NCI-H1436 treated with DMSO at 0.1 percent for 48 hours (cell line): ENCODE results near the gene ATP5PB.

ENCODE experiments used
- DNase-seq: peaks from one replicate; lab custom pipeline; 2025; lab: John Stamatoyannopoulos, UW

Gene ATP5PB, protein sequence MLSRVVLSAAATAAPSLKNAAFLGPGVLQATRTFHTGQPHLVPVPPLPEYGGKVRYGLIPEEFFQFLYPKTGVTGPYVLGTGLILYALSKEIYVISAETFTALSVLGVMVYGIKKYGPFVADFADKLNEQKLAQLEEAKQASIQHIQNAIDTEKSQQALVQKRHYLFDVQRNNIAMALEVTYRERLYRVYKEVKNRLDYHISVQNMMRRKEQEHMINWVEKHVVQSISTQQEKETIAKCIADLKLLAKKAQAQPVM

DNA sequence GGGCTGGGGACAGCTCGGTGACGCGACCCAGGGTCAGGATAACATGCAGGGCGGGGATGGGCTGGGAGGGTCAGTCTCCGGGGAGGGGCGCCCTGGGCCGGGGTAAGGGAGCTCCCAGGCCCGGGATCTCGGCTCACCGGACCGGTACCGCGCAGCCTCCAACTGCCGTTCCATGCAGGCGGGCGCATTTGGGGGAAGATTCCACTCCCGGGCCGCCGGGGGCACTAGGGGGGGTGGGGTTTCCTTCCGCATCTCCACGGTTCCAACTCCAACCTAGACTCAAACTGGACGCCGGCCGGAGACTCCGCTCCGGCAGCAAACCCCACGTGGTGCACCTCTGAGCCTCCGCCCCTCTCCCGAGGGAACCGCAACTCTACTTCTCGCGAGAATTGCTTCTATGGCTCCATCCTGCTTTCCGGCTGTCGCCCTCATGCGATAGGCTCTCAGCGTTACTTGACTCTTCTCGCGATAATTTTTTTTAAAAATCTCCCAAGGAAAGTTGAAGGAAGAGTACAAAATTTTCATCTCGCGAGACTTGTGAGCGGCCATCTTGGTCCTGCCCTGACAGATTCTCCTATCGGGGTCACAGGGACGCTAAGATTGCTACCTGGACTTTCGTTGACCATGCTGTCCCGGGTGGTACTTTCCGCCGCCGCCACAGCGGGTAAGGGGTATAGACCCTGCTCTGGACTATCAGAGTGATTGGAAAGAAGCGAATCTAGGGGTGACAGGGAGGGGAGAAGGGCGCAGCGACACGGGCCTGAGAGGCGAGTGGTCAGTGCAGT, at the start of gene ATP5PB, which contains the start of gene WDR77:
TSS of gene ATP5PB (plus strand) at position 547 of the 785 bp plus-strand sequence. CDS start at position 625, 78 bp downstream.
TSS of gene WDR77 (minus strand) at position 339 of the 785 bp plus-strand sequence. CDS start at position 252, 87 bp downstream.
- DNase-seq = peak; percentile 97

DNA sequence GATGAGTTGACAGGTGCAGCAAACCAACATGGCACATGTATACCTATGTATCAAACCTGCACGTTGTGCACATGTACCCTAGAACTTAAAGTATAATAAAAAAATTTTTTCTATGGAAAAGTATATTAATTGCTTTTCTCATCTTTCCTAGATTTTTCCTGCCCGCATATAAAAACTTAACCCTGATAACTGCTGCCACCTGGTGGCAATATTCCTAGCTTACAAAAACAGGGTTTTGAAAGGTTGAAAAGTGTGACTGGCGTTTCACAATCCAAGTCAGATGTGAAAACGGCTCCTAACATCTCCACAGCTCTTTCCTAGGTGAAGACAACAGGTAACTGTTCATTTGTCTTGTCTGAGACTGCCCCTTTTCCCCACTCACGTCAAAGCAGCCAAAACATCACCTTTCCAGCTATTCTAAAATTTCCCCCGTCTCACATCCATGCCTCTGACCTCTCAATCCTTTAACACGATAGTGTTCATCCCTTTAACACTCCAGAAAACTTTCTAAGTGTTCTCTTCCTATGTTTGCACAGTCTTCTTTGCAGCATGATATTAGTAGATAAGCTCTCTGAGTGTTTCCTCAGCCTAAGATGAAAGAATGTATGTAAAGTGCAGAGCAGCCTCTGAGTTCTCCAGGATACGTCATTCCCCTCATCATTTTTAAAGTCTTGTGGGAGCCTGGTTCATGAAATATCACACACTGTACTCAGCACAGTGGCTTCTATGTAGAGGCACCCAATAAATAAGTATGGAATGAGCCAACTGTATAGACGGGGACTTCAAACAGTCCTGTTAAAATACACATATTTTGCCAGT, 49.3 kb upstream of the ATP5PB start:
- peak; percentile 2 for DNase-seq

DNA sequence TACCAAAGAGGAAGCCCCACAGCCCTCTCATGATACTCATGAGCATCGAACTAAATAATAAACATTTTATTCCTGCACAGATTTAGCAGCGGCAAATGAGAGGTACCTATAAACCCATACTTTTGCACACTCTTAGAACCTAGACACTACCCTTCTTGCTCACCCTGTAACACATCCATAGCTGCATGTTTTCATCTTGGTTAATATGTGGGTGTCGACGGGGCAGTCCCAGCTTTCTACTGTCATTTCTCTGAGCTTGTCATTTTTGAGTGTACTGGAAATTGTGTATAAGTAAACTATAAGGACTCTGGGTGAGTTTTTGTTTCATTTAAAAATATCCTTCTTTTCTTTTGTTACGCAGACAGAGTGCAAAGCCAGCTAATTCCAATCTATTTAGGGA, 47.2 kb upstream of the ATP5PB start:
- DNase-seq = no peak

DNA sequence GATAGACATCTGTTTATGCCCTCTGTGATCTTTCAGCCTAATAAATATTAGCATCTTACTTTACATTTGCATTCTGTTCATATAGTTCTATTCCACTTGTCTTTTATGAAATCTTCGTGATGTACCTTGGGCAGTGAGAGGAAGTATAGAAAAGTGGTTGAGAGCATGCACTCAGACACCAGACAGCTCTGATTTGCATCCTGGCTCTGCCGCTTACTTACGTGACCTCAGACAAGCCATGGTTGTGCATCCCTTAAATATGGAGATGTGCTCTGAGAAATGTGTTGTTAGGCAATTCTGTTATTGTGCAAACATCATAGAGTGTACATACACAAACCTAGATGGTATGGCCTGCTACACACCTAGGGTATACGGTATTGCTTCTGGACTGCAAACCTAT, 44.7 kb upstream of the ATP5PB start:
- no peak for DNase-seq

DNA sequence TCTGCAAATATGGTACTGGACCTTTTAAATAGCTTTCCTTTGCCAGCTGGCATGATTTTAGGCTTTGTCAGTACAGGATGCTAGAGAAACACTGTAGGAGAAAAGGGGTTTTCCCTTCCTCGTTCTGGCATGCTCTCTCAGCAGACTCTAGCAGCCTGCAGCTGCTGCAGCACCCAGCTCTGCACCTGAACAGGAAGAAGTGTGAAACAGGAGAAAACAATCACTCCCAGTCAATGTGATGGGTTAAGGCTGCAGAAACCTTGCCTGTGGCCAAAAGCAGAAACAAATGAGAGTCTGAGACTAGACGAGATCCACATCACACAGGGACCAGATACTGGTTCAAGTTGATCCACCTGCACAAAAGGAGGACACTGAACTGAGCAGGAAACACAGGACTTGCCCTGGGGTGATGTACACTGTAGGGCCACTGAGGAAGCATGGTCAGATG, 42.9 kb upstream of the ATP5PB start:
- DNase-seq = no peak

DNA sequence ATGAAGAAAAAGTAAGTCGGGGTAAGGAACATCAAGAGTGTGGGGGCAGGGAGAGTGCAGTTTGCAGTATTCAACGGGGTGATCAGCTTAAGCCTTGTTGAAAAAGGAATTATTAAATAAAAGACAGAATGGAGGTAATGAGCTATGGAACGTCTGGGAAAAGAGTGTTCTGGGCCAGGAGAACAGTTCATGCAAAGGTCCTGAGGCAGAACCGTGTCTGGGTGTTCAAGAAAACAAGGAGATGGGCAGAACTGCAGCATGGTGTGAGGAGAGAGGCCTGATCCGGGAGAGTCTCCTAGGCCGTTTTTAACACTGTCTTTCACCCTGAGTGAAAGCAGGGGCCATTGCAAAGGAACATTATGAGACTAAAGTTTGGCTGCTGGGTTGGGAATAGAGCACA, 42.0 kb upstream of the ATP5PB start:
- DNase-seq = no peak

DNA sequence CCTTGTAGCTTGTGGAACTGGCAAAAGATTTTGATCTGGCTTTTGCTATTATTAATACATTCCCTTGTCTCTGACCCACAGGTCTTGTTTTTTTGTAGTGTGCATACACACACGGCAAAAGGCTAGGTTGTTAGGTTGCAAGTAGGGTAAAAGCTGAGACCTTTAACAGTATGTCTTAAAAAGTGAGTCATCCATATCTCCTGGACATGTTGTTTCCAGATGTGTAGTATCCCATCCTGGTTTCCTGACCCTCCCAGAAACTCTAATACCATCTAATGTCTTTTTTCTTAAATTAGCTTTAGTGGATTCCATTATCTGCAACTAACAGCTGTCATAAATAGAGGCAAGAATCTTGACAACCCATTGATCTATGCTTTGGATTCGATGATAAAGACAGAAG, 36.4 kb upstream of the ATP5PB start:
- no peak for DNase-seq

DNA sequence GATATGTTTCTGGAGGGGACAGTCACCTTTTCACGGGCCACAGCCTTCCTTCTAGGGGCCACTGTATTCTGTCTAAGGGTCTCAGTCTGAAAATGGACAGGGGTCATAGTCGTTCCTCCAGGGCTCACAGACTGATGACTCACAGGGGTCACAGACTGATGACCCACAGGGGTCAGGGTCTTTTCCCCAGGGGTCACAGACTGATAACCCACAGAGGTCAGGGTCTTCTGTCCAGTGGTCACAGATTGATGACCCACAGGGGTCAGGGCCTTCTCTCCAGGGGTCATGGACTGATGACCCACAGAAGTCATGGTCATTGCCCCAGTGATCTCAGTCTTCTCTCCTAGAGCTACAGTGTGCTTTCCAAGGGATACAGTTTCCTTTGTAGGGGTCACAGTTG, 34.5 kb upstream of the ATP5PB start:
- no peak for DNase-seq

DNA sequence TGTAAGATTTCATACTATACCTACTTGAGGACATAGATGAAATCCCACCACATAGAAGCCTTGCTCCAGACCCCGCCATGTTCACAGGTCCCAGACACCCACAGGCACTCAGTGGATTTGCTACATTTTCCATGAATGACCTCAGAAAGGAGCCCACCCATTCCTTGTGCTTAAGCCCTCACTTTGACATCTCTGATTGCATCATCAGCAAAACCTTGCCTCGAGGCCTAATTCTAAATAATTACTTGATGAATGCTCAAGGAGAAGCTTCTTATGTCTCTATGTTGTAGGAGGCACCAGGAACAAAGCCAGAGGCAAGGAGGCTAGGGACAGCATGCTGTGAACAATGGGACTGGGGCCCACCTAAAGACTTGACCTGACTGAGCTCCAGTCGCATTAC, 33.8 kb upstream of the ATP5PB start:
- no peak for DNase-seq

DNA sequence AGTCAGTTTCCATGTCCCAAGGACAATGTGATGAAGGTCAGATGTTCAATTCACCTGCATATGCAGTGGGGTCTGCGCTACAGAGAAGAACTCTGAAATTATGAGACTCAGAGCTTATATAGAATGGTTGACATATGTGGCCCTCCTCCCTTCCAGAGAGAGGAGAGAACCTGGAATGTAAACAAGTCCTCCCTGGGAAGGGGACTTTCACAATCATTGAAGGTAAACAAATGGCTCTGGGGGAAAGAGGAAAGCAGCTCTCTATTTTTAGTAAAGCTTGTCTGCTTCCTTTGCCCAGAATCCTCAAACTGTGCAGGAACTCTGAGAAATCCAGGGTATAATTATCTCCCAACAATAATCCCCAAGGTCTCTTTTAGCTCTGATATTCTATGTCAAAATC, 31.5 kb upstream of the ATP5PB start:
- DNase-seq = no peak

DNA sequence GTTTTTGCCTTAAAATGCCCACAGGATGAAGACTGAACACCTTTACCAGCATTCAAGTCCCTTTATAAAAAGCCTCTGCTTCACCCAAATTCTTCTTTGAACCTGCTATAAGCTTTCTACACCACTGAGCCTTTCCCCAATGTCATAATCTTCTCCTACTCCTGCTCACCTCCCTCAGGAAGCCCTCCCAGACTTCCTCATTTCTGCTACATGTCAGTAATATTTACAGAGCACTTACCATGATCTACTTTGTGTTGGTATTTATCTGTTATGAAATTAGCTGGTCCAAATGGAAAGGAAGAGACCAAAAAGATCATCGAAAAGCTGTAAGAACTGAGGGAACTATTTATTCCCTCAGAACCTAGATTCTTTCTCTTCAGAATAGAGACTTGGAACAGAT, 30.2 kb upstream of the ATP5PB start:
- DNase-seq = no peak

DNA sequence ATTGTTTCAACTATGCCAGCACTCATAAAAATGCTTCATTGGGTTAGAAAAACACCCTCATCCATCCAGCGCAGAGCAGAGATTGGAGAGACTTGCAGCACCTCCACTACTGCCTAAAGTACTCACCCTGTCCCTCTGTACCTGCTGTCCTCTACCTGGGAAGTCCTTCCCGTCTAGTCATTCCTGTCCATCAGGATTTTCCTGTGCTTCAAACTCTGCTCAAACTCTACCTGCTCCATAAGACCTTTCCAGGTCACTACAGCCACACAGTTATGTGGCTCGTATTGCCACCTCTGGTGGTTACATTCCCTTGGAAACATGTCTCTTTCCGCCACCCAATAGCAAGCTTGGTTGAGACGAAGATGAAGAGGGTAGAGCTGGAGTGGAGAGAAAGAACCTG, 28.9 kb upstream of the ATP5PB start:
- DNase-seq = no peak

DNA sequence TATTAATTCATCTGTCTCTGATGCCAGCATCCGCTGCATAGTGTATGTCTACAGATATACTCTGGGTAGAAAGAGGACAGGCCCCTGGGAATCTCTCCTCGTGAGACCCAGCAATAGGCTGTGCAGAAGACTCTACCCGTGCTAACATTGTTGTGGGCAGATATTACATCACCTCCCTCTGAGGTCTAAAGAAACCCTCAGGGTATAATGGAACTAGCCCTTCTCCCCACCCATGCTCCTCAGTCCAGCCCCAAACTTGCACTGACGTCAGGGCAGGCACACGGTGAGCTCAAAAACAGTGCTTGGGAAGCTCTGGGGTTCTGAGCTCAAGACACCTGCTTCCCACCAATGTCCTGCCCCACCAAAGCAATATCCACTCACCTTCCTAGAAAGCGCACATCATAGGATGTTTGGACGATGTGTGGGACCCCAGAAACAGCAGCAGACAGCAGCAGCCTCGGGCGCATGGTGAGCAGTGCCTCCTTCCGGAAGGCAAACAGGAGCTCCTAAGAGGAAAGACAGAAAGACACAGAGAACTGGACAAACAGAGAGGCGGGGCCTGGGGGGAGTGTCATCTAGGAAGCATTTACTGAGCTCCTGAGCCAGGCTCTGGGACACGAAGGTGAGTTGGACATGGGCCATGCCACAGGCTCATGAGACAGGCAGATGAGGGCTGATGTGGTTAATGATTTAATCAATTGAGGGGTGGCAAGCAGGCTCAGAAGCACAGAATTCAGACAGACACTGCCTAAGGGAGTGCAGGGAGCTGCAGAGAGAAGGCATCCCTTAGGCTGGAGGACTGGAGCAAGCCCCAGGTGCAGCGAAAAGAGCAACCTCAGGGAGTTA, 26.5 kb upstream of the ATP5PB start:
- DNase-seq = no peak

DNA sequence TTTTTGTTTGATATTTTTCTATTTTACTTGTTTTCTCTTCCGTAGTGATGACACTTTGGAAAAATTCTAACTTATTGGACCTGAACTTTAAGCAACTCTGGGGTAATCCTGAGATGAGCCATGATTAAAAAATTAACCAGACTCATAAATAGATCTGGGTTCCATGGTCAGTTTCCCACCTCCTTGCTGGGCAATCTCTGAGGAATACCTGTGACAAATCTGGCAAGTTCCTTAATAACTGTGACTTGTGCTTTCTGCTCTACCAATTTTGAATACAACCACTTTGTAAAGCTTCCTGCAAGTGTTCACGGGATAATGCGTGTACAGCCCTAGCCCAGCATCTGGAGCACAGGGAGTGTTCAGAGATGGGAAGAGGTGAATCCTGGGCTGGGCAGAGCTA, 25.0 kb upstream of the ATP5PB start:
- no peak for DNase-seq

DNA sequence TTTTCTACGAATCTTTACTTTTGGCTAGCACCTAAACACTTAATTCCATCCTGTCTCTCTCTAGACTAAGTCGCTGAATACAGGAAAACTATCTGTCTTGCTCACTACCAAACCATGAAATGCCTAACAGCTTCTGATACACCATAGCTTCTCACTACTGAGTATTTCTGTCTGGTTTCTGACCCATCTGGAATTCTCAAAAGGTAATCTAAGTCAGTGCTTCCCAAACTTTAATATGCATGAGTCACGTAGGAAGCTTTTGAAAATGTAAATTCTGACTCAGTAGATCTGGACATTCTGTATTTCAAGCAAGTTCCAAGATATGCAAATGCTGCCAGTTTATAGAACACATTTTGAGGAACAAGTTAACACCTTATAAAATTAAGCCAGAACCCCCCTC, 12.5 kb upstream of the ATP5PB start:
- no peak for DNase-seq

DNA sequence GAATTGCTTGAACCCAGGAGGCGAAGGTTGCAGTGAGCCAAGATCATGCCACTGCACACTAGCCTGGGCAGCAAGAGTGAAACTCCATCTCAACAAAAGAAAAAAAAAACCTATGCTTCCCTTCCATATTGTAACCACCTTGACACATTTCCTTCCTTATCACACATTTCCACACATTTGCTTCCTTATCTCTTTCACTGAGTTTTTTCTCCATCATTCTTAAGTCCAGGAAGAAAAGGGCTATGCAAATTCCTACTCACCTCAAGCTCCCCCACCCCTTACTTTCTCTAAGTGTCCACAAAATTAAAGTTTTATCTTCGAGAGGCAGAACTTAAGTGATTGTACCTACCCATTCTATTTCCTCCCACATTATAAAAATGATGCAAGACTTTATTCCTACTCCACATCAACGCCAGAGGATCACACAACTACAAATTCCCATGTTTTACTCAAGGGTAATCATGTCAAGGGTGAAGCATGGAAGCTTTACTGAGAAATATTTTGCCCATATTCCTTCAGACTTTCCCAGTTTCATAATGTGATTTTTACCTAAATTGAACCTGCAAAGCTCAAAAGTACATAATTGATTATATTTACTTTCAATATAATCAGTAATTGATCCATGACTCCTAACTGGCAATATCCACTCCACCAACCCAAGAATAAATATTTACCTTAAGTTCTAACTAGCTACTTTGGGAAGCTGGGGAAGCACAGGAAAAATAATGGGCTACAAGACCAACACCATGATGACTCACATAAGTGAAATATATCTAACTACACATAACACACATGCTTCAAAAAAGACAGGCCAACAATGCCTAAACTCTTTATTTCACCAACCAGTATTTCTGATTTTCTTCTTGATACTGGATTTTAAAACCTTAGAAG, 9.6 kb upstream of the ATP5PB start:
- no peak for DNase-seq

DNA sequence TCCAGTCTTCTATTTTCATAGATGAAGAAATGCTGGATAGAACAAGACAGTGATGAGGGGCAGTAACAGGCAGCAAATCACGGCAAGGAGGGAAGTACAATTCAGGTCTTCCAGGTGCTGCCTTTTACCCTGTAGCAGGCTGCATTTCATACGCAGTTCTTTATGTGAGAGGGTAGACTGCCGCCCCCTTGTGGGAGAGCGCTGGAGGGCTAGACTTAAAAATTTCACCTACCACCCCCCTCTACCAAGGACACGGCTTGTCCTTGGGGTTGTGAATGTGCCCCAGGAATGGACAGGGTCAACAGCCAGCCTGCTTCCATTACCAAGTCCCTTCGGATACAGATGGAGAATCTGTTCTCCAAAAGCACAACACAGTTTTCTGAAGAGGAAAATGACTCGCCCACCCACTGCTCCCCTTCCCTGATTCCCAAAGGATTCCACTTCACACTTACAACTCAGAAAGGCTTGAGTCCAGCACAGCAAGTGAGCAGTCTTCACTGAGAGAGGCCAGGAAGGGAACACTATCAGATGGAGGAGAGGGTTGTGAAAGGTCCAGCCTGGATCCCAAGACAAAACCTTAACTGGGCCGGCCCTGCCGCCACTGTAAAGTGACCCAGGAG, 7.6 kb upstream of the ATP5PB start:
- DNase-seq = no peak

DNA sequence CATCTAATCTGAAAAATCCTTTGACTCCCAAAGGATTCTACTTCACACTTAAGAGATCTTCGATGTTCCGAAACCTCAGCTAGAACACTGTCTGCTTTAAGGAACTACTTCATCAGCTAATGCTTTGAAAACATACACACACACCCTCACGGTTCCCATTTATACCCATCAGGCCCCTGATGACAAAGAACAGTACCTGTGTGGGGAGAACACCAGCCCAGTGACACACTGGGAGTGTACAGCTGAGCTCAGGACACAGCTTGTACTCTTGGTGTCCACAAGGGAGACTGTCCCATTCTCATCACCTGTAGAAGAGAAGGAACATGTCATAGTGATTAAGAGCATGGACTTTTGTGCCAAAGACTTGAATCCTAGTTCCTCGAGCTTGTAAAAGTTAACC, 6.8 kb upstream of the ATP5PB start:
- DNase-seq = no peak

DNA sequence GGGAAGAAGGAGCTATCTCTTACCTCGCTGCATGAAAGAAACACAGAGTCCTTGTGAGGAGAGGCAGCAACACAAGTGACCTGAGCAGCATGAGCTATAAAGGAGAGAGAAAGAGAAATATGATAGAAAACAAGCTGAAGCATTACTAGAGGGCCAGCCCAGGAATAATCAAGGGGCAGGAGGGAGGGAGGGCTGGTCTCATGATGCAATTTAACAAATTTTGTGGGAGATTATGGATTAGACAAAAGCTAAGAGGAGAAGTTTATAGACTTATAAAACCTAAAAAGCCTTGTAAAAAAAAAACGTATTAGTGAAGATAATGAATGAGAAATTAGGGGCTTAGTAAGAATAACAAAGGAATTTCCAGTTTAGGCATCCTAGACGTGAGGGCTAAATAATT, 5.2 kb upstream of the ATP5PB start:
- no peak for DNase-seq

DNA sequence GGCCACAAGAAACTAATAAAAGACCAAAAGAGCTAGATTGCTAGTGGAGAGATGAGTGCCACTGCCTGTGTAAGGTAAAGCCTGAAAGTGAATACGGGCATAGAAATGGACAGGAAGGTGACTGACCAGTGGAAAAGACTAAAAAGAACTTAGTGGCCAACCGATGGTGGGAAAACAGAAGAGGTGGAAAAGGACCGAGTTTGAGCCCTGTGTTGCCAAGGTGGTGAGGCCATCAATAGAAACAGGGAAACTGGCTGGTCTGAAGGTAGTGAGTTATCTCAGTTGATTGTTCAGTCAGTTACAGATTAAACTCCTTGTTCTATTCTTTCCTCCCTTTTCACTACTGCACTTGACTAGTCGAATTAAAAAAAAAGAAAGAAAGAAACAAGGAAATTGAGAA, 2.7 kb upstream of the ATP5PB start:
- no peak for DNase-seq
